ENCODE results near the gene IER2.

IER2 gene

GRCh38 chr19:13118424-13119193 is 31.6 kb upstream of the IER2 start:
- DNase-seq (ENCODE audit: low read depth, low spot score) = no peak
- peak overlapping the region; percentile 91 for H3K4me3 ChIP-seq (ENCODE audit: low read depth, low read length)
- ChIA-PET CTCF (interaction anchor here (0.8 to 2.4 kb wide), 11 partner anchors 10 to 153 kb away, joined by 3 to 10 read pairs (median 4); partner anchors contain the start of genes IER2 and STX10), POLR2A (interaction anchor here (0.6 to 2.6 kb wide), 6 partner anchors 14 to 281 kb away, joined by 3 to 13 read pairs (median 9); partner anchors contain the start of genes IER2 and STX10)
- TF ChIP-seq, protein P1, sequence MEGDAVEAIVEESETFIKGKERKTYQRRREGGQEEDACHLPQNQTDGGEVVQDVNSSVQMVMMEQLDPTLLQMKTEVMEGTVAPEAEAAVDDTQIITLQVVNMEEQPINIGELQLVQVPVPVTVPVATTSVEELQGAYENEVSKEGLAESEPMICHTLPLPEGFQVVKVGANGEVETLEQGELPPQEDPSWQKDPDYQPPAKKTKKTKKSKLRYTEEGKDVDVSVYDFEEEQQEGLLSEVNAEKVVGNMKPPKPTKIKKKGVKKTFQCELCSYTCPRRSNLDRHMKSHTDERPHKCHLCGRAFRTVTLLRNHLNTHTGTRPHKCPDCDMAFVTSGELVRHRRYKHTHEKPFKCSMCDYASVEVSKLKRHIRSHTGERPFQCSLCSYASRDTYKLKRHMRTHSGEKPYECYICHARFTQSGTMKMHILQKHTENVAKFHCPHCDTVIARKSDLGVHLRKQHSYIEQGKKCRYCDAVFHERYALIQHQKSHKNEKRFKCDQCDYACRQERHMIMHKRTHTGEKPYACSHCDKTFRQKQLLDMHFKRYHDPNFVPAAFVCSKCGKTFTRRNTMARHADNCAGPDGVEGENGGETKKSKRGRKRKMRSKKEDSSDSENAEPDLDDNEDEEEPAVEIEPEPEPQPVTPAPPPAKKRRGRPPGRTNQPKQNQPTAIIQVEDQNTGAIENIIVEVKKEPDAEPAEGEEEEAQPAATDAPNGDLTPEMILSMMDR (IDR thresholded peaks at IDR 0.05; ENCODE audit: insufficient read depth, low read length, missing control alignments) = no peak

DNA sequence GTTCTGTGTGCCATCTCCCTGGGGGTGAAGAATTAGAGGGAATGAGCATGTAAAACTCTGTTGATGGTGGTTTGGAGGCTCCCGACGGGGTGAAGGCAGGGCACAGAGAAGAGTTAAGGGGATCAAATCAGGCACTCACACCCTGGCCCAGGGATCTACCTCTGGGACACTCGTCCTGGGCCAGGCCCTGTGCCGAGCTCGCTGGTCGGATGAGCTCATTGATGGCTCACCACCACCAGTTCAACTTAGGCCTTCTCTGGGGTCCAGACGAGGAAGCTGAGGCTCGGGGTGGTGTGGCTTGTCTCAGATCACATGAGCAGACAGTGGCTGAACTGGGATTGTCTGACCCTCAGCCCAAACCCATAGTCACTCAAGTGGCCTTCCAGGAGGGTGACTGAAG is 30.6 kb upstream of the IER2 start:
- ChIA-PET CTCF (interaction anchor here (0.8 to 2.4 kb wide), 9 partner anchors 9 to 154 kb away, joined by 3 to 10 read pairs (median 5); partner anchors contain the start of genes IER2 and STX10), POLR2A (interaction anchor here (1.1 to 2.6 kb wide), 2 partner anchors 30 to 35 kb away, joined by 9 to 10 read pairs; partner anchors contain the start of genes IER2 and STX10)
- TF ChIP-seq, protein P1 (IDR thresholded peaks at IDR 0.05; ENCODE audit: insufficient read depth, low read length, missing control alignments) = no peak
- DNase-seq (ENCODE audit: low read depth, low spot score) = no peak
- H3K4me3 ChIP-seq (ENCODE audit: low read depth, low read length) = peak overlapping the region; percentile 91

- ChIA-PET POLR2A (interaction anchor here (1.0 to 2.6 kb wide), 5 partner anchors 30 to 65 kb away, joined by 4 to 10 read pairs (median 9); partner anchors contain the start of genes IER2 and STX10), CTCF (interaction anchor here (1.0 to 2.4 kb wide), 7 partner anchors 9 to 155 kb away, joined by 3 to 10 read pairs (median 5); partner anchors contain the start of genes IER2 and STX10)
- peak overlapping the region; percentile 91 for H3K4me3 ChIP-seq (ENCODE audit: low read depth, low read length)
- TF ChIP-seq, protein P1 (IDR thresholded peaks at IDR 0.05; ENCODE audit: insufficient read depth, low read length, missing control alignments) = no peak
- DNase-seq (ENCODE audit: low read depth, low spot score) = no peak
Observed at GRCh38 chr19:13120031-13120430, 30.2 kb upstream of the IER2 start.

GRCh38 chr19:13120817-13121216 is 29.4 kb upstream of the IER2 start:
- CTCF ChIA-PET = interaction anchor here (1.0 to 1.7 kb wide), 4 partner anchors 27 to 155 kb away, joined by 3 to 5 read pairs (median 5); no protein-coding TSS in a partner anchor
- peak overlapping the region; percentile 23 for H3K4me3 ChIP-seq (ENCODE audit: low read depth, low read length)
- POLR2A ChIA-PET = interaction anchor here (0.7 to 2.6 kb wide), 6 partner anchors 11 to 66 kb away, joined by 3 to 10 read pairs (median 6); partner anchors contain the start of genes IER2 and STX10
- TF ChIP-seq, protein P1 (IDR thresholded peaks at IDR 0.05; ENCODE audit: insufficient read depth, low read length, missing control alignments) = no peak
- DNase-seq (ENCODE audit: low read depth, low spot score) = no peak

GRCh38 chr19:13121551-13122274 is 28.5 kb upstream of the IER2 start:
- TF ChIP-seq, protein P1 (IDR thresholded peaks at IDR 0.05; ENCODE audit: insufficient read depth, low read length, missing control alignments) = no peak
- ChIA-PET POLR2A (interaction anchor here (1.0 to 2.6 kb wide), 4 partner anchors 10 to 33 kb away, joined by 4 to 10 read pairs (median 8); partner anchors contain the start of genes IER2 and STX10), CTCF (interaction anchor here (1.0 to 1.3 kb wide), 3 partner anchors 11 to 156 kb away, joined by 3 to 5 read pairs (median 5); no protein-coding TSS in a partner anchor)
- no peak overlapping the region for H3K4me3 ChIP-seq (ENCODE audit: low read depth, low read length)
- no peak for DNase-seq (ENCODE audit: low read depth, low spot score)

All from AG04449 (cell line).